ENCODE measurements around the gene ATP10A.

The ATP10A gene

DNA sequence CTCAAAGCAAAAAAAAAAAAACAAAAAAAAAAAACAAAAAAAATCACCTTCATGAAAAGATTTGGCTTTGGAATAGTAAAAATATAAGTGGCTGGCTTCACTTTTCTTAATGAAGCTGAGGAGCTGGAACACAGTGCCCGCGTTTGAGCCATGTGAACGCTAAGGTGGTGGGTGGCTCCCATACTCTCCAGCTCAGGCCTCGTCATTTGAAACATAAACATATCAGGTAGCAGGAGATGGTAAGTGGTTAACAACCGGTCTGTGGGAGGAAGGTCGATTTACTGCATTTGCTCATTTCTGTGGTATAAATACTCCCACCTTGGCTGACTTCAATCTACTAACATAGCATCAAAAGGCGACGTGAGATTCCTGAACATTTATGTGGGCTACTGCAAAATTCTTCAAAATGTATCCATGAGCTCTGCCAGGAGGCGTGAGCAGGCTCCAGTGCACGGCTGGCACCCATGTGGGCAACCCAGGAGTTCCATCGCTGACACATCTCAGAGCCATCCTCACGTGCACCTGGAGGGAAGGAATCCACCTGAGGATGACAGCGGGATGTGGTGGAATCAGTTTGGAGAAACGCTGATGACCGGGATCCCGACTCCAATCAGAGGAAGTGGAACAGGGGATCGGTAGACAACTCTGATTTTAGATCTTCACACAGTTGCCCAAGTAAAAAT, 157.6 kb downstream of the ATP10A start:
- no peak for DNase-seq (ENCODE audit: low spot score)

DNA sequence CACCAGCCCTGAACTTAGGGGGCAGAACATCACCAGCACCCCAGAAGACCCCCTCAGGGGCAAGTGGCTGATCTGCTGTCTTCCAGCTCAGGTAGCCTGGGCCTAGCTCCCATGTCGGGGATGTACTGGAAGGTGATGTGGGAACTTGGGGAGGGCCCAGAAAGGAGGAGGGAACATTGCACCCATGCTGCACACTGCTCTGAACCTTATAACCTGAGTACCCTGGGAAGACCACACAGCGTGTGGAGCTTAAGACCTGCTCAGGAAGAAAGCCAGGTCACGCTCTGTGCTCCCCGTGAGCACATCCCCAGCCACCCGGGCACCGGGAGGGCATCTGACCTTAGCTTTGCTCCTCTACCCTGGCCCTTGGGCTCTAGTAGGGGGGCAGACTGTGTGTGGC, 159.4 kb downstream of the ATP10A start:
- no peak for DNase-seq (ENCODE audit: low spot score)

DNA sequence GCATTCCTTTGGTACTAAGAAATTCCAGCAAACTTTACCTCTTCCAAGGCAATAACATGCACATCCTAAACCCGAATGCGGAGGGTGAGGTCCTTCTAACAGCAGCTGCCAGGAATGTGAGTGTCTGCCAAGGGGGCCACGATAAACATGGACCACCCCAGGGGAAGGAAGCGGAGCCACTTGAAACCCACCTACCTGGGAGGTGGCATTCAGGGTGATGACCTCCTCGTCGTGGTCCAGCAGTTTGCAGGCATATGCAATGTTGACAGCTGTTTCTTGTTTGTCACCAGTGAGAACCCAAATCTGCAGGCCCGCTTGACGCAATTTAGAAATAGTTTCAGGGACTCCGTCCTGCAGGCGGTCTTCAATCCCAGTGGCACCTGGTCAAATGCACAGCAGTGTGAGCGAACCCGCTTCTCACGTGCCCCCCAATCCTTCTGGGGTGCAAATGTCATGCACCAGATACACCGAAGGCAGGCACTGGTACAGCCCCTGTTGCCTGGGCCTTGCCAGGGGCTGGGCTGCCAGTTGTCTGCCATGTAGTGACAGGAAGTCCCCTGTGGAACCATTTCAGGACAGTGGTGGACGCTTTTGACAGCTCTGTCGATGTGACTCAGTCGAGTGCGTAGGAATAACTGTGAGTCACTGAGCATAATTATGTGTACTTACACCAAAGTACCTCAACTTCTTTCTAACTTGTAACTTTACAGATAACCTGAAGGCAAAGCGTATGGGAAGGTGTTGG, 161.2 kb downstream of the ATP10A start:
- no peak for DNase-seq (ENCODE audit: low spot score)

DNA sequence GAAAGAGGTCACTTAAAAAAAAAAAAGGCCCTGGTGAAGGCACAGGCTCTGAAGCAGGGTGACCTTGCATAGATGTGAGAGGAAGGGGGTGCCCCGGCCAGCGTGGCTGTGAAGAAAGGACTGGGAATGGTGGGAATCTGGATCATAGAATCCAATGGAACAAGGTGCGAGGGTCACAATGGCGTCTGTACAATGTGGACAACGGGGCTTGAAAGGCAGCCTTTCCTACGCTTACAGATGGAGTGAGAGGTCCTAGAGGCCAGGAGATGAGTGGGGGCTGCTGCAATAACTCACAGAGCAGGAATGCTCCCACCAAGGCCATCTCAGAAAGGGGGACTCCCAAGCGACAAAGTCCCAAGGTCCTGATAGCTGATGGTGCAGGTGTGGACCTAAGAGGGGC, 162.2 kb downstream of the ATP10A start:
- no peak for DNase-seq (ENCODE audit: low spot score)

DNA sequence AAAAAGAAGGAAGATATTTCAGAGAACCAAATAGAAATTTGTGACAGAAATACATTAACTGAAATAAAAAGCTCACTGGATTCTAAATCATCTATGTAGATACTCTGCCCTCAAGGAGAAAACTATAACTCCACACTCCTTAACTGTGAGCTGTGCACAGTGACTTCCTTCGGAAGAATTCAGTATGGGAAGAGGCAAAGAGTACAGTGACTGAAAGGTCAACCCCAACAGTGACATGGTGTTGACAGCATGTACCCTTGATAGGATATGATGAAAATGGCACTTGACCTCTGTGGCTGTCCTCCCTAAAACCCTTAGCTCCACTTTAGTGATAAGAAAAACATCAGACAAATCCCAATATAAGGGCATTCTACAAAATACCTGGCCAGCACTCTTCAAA, 165.5 kb downstream of the ATP10A start:
- no peak for DNase-seq (ENCODE audit: low spot score)

DNA sequence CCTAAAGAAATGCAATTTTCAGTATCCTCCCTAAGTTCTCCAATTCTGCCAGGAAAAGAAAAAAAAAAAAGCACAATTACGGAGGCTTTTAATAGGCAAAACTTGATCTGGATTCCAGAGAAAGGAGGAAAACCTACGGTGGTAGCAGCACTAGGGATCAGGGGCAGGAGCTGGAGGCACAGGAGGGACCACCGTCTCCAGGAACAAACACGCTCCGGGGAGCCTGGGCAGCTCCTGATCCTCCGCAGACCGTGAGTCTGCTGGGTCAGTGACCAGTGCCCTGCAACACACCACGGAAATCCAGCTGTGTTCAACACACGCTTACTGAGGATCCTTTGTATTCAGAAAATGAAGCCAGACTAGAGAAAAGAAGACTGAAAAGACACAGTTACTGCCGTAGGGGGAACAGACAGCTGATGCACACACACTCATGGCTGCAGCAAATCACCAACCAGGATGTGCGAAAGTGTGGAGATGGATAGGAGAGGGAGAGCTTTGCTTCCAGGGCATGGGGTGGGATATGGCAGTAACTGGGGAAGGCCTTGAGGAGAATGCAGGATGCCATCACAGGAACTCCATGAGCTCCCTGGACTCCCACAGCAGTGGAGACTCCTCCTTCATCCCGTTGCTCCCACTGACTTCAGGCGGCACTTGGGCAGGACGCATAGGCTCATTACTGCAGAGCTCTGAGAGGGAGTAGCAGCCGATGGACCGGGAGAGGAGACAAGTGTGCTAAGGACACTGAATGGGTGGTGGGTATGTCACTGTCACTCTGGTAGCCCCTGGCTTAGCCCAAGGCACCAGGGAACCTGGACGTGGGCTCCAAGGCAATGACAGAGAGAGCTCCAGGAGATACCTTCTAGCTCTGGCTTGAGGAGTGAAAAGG, 167.0 kb downstream of the ATP10A start:
- no peak for DNase-seq (ENCODE audit: low spot score)

DNA sequence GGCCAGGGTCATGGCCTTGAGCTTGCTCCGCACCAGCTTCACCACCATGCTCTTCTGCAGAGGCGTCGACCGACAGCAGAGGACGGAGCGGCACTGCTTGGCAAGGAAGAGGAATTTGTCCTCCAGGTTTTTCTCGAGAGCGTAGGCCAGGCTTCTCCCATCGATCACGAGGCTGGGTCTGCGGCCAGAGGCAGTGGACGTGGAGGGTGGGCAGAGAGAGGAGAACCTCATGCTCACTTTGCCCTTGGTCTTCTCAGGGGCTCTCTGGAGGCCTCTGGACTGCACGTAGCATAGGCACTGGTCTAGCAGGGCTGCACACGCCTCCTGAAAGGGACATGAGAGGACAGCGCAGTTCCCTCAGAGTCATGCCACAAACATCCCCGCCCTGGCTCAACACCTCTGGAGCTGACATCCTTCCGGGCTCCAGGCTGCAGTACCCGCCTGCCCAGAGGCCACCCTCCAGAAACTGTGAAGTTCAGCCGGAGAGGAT, 168.3 kb downstream of the ATP10A start:
- no peak for DNase-seq (ENCODE audit: low spot score)

DNA sequence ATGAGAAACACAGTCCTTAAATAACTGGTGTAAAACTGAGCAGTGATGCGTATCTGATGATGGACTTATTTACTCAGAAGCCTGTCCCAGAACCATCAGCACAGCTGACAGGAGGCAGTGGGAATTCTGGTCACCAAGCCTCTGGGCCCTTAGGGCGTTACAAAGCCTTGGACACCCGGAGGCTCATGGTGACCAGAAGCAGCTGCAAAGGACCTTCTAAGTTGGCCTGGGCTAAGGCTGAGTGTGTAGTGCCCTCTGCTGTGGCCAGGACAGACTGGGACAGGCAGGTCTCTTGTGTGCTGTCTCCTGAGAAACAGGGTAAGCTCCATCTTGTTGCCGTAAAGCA, 168.9 kb downstream of the ATP10A start:
- DNase-seq (ENCODE audit: low spot score) = no peak

DNA sequence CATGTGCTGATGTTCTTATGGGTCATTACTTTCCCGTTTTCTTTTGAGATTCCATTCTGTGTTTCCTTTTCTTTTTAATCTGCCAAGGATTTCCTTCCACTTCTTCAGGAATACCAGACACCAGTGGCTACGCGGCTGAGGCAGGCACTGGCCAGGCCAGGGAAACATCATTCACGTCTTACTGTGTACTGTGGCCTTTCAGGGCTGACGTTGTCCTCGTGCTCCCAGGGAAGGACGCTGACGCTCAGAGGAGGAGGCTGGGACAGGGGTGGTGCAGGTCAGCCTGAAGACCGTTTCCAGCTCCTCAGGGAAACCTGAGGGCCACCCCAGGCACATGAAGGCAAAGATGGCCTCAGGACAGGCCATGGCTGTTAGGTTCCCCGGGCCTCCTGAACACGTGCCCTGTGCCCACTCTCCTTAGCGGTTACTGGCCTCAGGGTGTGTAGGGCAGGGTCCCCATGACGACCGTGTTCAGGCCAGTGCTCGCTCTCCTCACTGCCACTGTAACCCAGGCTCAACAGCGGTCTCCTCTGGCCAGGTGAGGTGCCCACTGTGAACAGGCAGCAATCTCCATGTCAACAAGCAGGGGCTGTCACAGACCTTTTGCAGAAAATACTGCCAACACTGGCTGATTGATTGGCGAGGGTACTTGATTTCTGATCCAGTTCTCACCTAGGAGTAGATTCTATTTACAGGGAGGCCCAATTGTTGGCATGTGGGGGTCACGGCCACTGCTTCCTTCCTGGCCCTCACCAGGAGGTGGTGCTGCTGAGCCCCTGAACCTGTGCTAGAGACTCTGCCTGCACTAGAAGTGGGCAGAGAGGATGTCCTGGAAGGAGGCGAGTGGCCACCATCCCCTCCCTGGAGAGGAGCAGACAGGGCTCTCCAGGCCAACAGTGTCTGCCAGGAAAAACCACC, 169.5 kb downstream of the ATP10A start:
- peak; percentile 69 for DNase-seq (ENCODE audit: low spot score)

DNA sequence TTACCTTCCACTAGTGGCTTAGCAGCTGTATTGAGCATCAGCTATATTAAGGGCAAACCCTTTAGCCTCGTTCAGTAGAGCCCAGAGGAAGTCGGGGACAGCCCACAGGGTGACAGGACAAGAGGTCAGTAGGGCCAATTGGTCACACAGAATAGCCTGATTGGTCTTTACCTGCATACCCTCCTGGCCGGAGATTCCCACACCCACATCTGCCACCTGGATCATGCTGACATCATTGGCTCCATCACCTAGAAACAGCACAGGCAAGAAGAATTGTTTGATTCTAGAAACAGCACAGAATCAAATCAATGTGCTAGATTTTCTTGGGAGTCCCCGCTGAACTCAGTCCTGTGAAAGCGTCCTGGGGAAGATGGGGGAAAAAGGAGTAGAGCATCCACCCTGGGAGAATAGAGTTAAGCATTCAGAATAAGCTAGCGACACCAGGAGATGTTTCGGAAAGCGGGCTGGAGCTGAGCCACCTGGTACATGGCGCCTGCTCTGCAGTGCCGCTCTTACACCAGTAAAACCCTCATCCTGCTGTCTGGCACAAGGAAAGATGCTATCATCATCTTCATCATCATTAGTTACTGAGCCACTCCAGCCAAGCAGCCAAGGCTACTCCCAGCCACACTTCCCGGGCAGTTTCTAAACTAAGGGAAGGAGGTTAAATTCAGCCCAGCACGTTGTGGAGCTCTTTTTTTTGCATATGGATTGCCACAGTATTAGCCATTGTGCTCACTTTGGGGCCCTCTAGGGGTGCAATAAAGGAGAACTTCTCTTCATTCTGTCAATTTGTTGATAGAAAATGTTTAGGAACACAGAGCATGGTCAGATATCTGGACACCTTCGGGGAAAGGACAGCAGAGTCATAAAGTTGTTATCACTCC, 171.3 kb downstream of the ATP10A start:
- DNase-seq (ENCODE audit: low spot score) = no peak

DNA sequence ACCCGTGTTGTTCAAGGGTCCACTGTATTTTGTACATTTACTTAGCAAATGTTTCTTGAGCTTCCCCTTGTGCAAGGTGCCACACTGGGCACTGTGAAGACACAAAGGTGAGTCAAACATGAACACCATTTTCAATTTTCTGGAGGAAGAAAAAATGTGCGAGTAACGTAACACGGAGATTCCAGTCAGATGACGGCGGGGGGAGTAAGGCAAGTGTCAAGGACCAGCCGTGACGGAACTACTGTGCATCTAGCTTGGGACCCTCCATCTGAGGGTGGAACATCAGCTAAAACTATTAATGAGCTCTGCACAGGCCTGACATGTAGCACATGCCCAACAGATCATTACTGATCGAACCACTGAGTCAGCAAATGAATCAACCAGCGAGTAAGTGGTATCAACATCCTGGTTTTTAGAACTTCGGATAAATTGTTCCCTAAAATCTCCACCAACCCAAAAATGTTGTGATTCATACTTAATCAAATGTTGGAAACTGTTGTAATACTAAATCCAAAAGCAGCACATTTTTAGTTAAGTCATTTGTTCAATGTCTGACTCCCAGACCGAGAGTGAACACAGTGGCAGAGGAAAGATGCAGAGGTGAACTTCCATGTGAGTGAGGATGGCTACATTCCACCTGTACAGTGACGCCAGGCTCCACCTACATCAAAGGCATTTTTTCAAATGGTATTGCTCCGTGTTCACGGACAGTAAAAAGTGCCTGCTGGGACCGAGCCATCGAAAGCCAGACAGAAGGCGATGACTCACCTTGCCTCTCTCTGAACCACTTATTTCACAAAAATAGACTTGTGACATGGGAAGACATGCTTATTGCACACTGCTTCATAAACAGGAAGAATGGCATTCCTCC, 172.2 kb downstream of the ATP10A start:
- no peak for DNase-seq (ENCODE audit: low spot score)

DNA sequence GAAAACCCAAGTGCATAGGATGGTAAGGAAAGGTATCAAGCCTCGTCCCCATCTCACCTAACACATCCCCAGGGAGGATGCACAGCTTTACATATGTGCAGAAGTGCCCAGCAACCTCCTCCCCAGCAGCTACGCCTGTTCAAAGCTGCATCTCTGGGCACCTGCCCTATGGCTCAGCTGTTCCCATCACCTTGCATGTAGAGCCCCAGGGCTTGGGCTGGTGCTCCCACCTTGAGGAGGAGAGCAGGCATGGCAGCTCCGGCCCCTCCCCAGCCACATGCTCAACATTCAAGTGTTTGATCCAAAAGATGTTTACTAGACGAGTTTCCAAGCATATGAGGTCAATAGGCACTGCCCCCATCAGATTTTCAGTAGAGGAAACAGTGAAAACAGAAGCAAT, 173.5 kb downstream of the ATP10A start:
- DNase-seq (ENCODE audit: low spot score) = no peak

DNA sequence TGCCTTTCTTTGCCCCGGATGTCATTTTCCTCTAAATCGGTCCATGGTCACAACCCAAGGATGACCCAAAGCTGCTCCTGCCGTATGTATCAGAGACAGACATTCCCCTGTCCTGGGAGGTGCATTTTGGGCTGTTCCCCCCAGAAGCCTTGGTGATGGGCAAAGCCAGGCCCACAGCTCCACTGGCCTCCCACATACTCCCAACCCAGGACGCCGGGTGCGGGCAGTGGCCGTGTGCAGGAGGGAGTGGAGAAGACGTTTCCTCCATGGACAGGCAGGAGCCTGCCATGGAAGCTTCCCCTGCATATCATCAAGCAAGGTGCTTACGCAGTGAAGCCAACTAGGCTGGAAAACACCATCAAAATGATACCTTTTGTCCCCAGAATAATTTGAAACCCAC, 175.0 kb downstream of the ATP10A start:
- no peak for DNase-seq (ENCODE audit: low spot score)

DNA sequence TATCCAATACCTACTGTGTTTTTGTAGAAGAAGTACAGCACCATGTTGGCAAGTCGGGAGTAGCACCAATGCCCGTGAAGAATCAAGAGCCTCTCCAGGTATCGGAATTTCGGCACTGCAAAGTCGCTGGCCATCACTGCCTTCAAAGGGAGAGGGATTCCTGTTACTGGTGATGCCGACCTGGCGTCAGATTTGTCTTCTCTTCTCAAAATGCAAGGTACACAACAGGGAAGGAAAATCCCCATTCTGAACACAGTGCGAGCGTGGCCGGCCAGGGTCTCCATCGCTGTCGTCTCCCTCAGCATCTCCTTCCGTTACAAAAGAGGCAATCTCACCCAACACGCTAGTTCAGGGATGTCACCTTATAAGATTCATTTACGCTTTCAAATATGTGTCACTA, 175.4 kb downstream of the ATP10A start:
- no peak for DNase-seq (ENCODE audit: low spot score)

DNA sequence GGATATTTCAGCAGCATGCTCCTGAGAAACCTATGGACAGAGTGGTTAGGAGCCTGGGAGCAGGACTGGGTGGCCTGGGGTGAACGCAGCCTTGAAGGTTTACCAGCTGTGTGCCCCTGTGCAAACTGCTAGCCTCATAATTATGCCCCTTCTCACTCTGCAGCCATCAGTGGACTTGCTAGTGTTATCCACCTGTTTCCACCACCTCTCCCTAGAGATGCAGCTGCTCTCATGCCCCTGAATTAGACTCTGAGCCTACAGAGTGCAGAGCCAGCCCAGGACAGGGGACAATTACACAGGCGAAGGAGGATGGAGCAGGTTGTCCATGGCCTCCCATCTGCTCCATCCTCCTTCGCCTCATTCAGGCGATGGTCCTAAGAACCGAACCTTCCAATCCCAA, 175.9 kb downstream of the ATP10A start:
- DNase-seq (ENCODE audit: low spot score) = no peak

DNA sequence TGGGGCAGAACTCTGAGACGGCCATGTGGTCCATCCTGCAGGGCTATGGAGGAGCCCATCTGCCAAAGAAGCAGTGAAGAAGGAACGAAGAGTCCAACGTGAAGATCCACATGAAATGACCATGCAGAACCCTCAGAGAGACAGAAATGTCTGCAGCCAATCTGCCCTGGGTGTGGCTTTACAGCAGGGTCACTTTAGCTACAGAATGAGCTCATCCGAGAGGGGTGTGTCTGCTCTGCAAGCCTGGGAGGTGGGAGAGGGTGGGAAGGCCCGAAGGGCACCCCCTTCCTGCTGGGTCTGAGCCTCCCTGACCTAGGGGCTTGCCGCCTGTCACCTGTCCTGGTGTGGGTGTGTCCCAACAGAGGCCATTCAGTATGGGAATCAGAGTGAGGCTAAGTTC, 176.3 kb downstream of the ATP10A start:
- no peak for DNase-seq (ENCODE audit: low spot score)

DNA sequence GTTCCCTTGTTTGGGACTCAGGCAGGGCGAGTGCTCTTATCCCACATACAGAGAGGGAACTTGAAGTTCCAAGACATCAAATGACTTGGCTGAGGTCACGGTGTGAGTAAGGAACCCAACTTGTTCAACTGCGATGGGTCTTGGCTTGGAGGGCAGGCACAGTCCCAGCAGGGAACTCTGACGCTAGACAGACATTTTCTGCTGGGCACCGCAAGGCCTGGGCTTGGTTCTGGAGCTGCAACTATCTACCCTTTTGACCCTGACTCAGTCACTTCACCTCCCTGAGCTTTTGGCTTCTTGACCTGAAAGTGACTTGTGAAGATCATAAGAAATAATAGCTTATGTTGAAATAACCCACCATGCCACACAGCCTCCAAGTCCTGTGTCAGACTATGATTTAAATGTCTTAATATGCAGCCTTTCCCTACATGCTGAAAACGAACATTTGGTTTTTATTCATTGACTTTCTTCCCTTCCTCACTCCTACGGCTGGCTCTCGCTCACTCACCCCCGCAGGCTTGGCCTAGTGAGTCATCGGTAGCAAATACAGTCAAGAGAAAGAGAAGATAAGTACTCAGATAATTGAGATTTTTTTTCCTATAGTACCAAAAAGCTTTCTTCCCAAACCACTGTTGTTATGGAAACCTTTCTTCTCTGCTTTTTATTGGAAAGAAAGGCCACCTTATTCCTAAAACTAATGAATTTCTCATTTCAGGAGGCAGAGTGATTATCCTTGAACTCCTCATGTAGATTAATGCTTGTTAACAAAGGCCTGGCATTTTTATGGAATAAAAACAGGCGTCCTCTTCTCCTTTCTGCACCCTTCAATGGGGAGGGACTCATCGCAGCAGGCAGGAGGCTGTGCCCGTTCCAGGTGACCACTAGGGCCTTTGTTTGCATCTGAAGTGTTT, 178.4 kb downstream of the ATP10A start:
- DNase-seq (ENCODE audit: low spot score) = no peak

DNA sequence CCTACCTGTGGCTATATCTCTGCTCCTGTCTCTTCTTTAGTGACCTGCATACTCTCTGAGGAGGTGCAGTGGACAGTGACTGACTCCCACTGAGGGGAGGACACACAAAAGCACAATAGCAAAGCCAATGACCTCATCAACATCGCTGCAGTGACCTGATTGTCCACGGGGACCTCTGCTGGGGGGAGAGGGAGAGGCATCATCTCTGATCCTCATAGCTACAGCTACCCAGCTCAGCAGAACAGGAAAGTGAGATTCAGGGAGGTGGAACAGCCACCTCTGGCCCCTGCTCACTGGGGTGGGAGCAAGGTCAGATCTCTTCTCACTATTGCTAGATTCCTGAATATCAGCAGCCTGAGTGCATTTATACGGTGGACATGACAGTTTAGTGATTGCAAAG, 179.2 kb downstream of the ATP10A start:
- no peak for DNase-seq (ENCODE audit: low spot score)

DNA sequence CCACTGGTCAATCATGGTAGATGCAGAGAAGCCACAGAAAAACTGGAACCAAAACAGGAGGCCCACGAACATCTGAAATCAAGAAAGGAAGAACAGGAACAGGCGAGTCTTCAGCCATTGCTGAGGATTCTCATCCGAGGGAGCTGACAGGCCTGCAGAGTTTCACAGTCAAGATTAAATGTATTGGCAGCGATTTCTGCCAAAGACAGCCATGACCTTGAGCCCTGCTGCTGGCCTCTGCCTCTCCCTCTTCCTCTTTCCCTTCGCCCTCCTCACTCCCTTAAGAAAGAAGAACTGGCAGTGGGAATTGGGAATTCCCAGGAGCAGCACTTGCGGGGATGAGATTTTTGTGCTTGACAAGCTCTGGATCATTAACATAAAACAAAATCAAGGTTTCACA, 179.7 kb downstream of the ATP10A start:
- DNase-seq (ENCODE audit: low spot score) = no peak

Measured in iPS-NIHi11 (cell line).